Activated CD4-positive, alpha-beta T cell treated with anti-CD3 and anti-CD28 coated beads, Interleukin-2, amount 50 U/mL, for 1 hour (primary cell): ENCODE measurements around the gene ST8SIA2.
"Not testable (repeated sequence)": the region's sequence is repeated elsewhere in the genome, so short reads cannot be mapped to it uniquely, and the experiment has no call there.

Experiments
- DNase-seq: peaks from one replicate; pipeline ENCODE4 v3.0.0-alpha.2; 2020

ST8SIA2 gene

DNA sequence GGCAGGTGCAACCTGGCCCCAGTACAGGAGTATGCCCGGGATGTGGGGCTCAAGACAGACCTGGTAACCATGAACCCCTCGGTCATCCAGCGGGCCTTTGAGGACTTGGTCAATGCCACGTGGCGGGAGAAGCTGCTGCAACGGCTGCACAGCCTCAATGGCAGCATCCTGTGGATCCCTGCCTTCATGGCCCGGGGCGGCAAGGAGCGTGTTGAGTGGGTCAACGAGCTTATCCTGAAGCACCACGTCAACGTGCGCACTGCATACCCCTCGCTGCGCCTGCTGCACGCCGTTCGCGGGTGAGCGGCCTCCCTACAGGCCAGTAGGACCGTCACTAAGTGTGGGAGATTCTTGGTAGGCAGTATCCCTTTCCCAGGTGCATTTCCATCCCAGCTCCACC is 51.0 kb downstream of the ST8SIA2 start:
- DNase-seq, result no peak

DNA sequence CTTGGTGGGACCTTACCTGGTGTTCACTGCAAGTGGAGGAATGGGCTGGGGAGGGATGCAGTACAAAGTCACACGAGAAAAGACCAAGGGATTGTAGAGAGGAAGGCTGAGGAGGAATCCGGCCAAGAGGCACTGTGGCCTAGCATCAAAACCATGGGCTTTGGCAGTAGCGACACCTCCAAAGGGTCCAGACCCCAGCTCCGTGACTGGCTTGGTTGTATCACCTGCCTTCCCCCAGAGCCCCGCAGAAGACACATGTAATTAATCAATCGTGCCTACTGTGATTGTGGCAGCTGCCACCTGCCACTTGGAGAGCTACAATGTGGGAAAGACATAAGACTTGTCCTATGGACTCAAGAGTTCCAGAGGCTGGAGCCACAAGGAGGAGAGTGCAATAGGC is 54.7 kb downstream of the ST8SIA2 start:
- DNase-seq, result no peak

DNA sequence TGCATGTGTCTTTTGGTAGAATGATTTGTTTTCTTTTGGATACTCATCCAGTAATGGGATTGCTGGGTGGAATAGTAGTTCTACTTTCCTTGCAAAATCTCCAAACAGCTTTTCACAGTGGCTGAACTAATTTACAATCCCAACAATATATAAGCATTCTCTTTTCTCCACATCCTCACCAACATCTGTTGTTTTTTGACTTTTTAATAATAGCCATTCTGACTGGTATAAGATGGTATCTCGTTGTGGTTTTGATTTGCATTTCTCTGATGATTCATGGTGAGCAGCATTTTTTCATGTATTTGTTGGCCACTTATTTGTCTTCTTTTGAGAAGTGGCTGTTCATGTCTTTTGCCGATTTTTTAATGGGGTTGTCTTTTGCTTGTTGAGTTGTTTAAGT is 55.8 kb downstream of the ST8SIA2 start:
- DNase-seq, result no peak

DNA sequence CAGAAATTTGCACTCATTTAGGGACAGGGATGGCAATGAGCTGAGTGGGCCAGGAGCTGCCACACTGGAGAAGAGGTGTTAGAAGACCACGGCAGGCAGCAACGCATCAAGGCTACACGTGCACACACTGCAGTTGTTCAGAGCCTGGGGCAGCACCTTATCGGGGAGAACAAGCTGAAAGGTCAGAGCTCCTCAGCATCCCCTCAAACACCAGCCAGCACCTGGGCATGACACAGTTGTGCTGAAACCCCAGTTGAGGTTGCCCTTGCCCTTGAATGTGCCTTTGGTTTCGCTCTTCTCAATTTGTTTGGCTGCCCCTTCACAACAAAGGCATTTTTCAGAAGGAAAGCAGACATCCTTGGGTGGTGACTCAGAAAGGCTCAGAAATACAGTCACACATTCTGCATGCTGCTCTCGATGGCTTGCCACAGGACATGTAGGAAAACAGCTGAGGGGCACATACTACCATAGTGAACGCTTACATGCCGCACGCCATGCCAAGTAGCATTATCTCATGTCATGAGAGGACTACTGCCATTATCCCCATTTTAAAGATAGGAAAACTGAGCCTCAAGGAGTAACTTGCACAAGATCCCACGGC is 57.6 kb downstream of the ST8SIA2 start:
- DNase-seq, result no peak

- DNase-seq, result no peak
Measured at GRCh38 chr15:92452143-92452542, 58.5 kb downstream of the ST8SIA2 start.

DNA sequence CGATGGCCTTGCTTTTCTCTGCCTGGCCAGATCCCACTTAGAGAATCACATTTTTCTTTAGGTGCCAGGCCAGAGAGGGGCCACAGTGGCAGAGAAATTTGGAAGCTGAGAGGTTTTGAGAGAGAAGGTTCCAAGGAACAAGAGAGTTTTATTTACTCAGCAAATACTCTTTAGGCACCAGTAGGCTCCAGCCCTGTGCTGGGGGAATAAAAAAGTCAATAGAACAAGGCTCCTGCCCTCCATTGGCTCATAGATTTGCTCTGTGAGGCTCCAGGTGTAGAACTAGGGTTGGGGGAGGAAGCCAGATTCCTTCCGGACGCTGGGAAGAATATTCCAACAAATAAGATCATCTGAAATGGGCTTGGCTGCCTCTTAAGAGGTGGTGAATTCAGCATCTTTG is 59.9 kb downstream of the ST8SIA2 start:
- no peak for DNase-seq

DNA sequence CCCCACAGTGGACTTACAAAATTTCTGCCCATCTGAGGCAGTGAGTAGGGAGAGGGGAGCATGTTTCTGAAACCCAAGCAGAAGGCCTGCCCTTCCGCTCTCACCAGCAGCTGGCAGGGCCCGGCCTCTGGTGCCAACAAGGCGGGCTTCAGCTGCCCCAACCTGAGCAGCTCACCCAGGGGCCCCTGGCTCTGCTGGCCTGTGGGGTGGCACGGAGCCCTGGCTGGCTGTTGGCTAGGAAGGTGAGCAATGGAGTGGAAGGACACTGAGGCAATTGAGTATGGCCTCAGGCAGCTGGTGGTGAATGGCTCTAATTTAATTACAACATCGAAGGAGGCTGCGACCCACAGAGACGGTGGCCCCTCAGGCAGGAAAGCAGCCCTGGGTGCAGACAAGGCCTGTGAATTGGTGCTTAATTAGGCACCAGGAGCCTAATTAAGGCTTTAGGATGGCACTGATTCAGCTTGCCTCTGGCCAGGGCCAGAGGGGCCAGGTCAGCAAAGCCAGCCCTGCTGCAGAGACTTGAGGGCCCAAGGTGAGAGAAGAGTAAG is 60.9 kb downstream of the ST8SIA2 start:
- DNase-seq, result no peak

DNA sequence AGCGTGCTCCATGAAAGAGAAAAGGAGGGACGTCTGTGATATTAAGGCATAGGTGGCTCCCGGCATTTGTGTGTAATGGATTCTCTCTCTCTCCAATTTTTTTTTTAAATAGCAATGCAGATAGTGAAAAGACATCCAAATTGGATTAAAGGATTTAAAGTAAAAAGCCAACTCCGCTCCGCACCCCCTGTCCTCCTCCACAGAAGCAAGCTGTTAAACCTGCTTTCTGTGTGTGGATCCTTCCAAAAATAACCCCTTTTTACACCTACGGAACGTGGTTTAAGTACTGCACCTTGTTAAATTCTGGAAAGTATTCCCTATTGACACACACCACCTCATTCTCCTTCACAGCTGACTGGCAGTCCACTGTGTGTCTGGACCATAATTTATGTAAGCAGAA is 61.6 kb downstream of the ST8SIA2 start:
- no peak for DNase-seq

- DNase-seq, result no peak
Measured at GRCh38 chr15:92457471-92458041, 63.9 kb downstream of the ST8SIA2 start.

- DNase-seq, result no peak
Measured at GRCh38 chr15:92460023-92460422, 66.3 kb downstream of the ST8SIA2 start.

- no peak for DNase-seq
Measured at GRCh38 chr15:92462424-92463125, 68.9 kb downstream of the ST8SIA2 start.

GRCh38 chr15:92463352-92463751 is 69.7 kb downstream of the ST8SIA2 start:
- no peak for DNase-seq

- no peak for DNase-seq
Measured at GRCh38 chr15:92463826-92464225, 70.1 kb downstream of the ST8SIA2 start.

DNA sequence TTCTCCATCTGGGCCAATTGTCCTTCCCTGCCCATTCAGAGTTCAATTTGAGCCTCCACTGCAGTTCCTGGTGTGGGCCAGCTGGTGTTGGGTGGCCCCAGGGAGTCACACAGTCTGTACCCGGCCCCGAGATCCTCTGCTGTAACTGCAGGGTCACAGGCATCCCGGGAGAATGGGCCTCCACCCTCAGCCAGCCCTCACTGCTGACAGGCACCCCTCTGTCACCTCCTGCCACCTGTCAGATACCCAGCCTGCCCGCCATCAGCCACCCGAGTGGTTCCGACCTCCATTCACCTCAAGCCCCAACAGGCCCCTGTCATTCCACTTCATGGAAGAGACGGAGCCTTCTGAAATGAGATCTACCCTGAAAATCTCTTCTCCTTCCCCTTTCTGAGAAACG is 73.2 kb downstream of the ST8SIA2 start:
- DNase-seq, result no peak

GRCh38 chr15:92467245-92467644 is 73.6 kb downstream of the ST8SIA2 start:
- DNase-seq, result no peak

- DNase-seq, result no peak
Measured at GRCh38 chr15:92468991-92469390, 75.3 kb downstream of the ST8SIA2 start.

DNA sequence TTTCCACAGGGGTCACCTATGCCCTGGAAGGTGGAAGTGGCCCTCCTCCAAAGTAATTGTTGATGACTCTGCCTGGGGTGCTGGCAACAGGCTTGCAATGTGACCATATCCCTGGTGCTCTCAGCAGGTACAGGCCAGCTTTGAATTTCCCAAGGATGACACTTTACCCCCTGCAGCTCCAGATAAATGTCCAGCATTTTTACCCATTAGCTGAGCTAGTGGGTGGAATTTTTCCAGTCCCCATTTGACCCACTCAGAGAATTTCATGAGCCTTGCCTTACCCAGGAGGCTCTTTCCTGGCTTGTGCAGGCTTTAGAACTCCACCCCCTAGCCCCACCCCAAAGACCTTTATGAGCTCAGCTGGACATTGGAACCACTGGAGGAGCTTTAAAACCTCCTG is 77.6 kb downstream of the ST8SIA2 start:
- DNase-seq, result no peak

GRCh38 chr15:92473756-92474155 is 80.1 kb downstream of the ST8SIA2 start:
- DNase-seq, result no peak

- DNase-seq, result not testable (repeated sequence)
Measured at GRCh38 chr15:92479730-92480129, 86.0 kb downstream of the ST8SIA2 start.

GRCh38 chr15:92480361-92480760 is 86.7 kb downstream of the ST8SIA2 start:
- no peak for DNase-seq

DNA sequence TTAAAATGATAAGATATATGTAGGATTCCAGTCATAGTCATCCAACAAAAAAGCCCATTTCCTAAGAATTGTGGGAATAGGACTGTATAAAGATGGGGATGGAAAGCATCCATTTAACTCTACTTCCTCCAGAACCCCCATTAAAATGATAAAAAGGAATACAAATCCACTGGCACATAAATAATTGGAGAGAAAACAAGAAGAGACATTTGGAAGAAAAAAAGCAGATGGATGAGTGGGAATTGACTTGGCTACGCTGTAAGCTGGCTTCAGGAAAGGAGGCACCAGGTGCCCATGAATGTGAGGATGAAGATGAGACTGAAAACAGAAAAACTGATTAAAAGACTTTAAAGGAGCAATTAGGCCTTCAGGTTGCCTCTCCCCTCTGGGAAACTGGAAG is 91.8 kb downstream of the ST8SIA2 start:
- no peak for DNase-seq

GRCh38 chr15:92492551-92493115 is 99.0 kb downstream of the ST8SIA2 start:
- DNase-seq, result no peak

GRCh38 chr15:92494806-92495336 is 101.2 kb downstream of the ST8SIA2 start:
- DNase-seq, result no peak

GRCh38 chr15:92495446-92495845 is 101.8 kb downstream of the ST8SIA2 start:
- DNase-seq, result no peak
